ENCODE results near the gene DOHH.

GRCh38 chr19:3537438-3538240 lies 37.2 kb upstream of the DOHH start:
- no peak for TF ChIP-seq CTCF (IDR thresholded peaks at IDR 0.05)
- no peak for TF ChIP-seq POLR2AphosphoS5 (IDR thresholded peaks at IDR 0.05)
